Inflammatory macrophage treated with lipopolysaccharide for 1 hour (primary cell): Measurements from ENCODE around the gene RCBTB1.
A peak's percentile ranks its signal among the peaks of the same experiment; 100 is the strongest.

Source experiments
- DNase-seq, 2 donors: peaks; one replicate each; pipeline ENCODE4 v3.0.0-alpha.2; 2020 to 2022

Gene RCBTB1

GRCh38 chr13:49553888-49554287 lies 31.5 kb downstream of the RCBTB1 start:
- no peak for DNase-seq

- no peak for DNase-seq
These were observed 34.3 kb downstream of the RCBTB1 start for GRCh38 chr13:49550942-49551644.

GRCh38 chr13:49549289-49549688 lies 36.1 kb downstream of the RCBTB1 start:
- DNase-seq = no peak

- DNase-seq = no peak
These were observed 38.8 kb downstream of the RCBTB1 start for GRCh38 chr13:49546561-49546960.

DNA sequence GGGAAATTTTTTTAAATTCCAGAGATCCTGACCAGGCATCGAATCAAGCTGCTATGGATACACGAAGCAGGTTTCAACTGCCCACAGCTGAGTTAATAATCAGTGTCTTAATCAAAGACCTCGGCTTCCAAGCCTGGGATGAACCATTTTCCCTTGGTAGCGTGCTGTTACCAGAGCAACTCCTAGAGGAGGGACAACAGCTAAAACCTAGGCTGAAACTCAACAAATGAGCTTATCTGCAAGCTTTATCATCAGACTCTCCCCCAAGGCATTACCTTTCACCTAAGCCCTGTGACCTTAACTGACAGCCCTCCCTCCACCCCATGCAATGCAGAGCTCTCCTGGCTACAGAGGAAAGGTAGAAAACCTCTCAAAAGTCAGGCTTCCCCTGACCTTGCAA lies 39.7 kb downstream of the RCBTB1 start:
- no peak for DNase-seq

GRCh38 chr13:49543656-49544055 lies 41.7 kb downstream of the RCBTB1 start:
- DNase-seq = no peak

- DNase-seq = peak in 1 of 2 donors; percentile 27
These were observed 44.8 kb downstream of the RCBTB1 start for GRCh38 chr13:49540552-49540951.

- DNase-seq = no peak
These were observed 45.6 kb downstream of the RCBTB1 start for GRCh38 chr13:49539746-49540145.

- DNase-seq = no peak
These were observed 46.0 kb downstream of the RCBTB1 start for GRCh38 chr13:49539313-49539712.

- DNase-seq = no peak
These were observed 47.0 kb downstream of the RCBTB1 start for GRCh38 chr13:49538404-49538803.

DNA sequence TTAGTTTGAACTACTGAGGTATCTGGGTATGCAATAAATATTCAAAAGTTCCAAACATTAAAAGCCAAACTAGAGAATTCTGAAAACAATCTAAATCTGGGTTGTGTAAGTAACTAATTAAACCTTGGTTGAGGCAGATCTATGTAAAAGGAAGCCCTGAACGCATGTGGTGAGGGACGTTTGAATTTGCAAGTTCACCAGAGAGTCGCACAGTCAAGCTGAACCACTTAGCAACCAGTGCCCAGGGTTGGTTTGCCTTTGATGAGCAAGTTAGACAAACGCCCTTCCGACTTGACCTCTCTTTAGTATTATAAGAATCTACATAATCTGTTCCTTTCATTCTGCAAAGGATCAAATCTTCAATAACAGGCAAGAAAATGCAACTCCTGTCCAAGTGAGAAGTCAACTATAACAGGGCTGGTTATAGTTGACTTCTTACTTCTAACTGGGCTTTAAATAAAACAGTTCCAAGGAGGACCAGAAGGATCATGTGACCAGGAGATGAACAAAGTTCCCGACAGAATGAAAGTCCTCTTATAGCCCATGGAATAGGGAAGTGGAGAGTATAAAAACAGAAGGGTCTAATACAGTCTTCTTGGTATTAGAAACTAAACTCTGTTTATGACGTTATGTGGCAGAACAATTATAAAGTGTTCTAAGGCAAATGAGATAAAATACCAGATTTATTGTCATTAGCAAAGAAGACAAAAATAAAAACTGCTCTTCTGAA lies 49.0 kb downstream of the RCBTB1 start:
- DNase-seq = peak; percentile 42 to 43

DNA sequence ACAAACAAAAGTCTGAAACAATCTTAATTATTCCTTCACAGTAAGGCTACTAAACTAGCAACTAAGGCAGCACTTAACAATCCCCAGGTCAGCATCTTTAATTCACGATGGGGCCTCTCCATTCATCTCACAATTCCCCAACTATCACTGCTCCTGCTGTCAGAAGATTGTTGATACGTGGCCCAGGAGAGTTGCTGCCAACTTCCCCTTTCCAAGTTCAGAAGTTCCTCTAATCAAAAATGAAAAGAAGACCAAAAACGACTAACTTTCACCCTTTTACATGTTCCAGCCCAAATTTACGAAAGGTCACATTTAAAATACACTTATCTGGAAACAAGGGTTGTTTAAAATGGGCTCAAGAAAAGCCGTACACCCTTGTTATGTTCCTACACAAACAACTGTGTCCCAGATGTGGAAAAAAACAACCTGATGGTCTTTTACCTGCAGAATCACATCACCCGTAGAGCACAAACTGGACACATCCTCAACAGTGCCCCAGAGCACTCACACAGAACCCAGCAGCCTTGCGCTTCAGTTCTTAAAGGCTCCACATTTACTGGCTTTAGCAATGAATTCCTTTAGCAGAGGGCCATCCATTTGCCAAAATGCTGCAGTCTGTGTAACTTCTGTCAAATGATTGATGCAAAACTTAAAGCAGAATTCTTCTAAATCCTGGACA lies 51.6 kb downstream of the RCBTB1 start:
- peak; percentile 45 to 59 for DNase-seq

DNA sequence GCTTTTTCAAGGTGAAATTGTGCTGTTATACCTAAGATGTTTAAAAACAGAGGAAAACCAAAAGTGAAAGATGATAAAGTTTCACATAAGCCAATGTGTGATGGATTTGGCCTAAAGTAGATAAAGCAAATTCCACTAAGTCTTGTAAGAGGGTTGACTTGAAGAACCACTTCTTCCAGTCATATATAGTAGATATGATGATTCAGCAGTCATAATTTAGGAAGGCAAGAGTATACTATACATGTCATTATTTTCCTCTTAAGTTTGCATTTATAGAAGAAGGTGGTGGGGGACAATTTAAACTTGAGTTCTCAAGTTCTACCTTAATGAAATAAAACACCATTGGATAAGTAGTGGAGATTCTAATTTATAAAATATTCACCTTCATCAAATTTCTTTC lies 52.3 kb downstream of the RCBTB1 start:
- no peak for DNase-seq

- no peak for DNase-seq
These were observed 52.8 kb downstream of the RCBTB1 start for GRCh38 chr13:49532593-49532992.

- DNase-seq = peak; percentile 47 to 62
These were observed 54.9 kb downstream of the RCBTB1 start for GRCh38 chr13:49530457-49530856.

GRCh38 chr13:49528161-49528560 lies 57.2 kb downstream of the RCBTB1 start:
- no peak for DNase-seq

DNA sequence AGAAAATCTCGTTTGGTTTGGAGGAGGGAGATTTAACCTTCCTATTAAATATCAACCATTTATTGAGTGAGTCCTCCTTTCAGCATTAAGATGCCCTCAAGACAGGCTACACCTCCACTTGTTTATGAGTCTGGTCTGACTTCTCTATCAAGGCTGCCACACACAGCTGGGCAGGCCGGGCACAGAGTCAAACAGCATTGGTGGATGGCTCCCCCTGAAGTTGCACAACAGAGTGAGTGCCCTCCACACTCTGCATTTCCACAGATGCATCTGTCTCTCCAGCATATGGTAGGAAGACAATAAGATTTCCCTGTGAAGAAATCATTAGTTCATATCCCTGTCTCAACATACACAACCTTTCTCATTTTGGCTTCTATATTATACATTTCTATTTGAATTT lies 58.2 kb downstream of the RCBTB1 start:
- no peak for DNase-seq

GRCh38 chr13:49524740-49525501 lies 60.4 kb downstream of the RCBTB1 start:
- no peak for DNase-seq

- DNase-seq = no peak
These were observed 64.1 kb downstream of the RCBTB1 start for GRCh38 chr13:49521224-49521623.

GRCh38 chr13:49517461-49517860 lies 67.9 kb downstream of the RCBTB1 start:
- DNase-seq = no peak

DNA sequence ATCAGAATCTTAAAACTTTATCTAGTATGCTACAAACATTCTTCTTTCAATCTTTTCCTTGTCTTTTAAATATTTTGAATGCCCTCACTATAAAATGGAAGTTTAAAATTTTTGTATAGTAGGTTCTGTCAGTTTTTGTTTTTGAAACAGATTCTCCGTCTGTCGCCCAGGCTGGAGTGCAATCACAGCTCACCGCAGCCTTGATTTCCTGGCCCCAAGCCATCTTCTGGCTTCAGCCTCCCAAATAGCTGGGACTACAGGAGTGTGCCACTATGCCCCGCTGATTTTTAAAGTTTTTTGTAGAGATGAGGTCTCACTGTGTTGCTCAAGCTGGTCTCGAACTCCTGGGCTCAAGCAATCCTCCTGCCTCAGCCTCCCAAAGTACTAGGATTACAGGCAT lies 68.9 kb downstream of the RCBTB1 start:
- DNase-seq = no peak

- no peak for DNase-seq
These were observed 72.8 kb downstream of the RCBTB1 start for GRCh38 chr13:49512578-49512977.

- no peak for DNase-seq
These were observed 81.4 kb downstream of the RCBTB1 start for GRCh38 chr13:49503951-49504350.
